Stimulated activated CD8-positive, alpha-beta memory T cell treated with anti-CD3 and anti-CD28 coated beads, Interleukin-2, amount 100 ng/mL, for 1 hour (primary cell): ENCODE results near the gene MVK.

ENCODE experiments used
- DNase-seq, 2 donors: peaks; one replicate each; pipeline ENCODE4 v3.0.0-alpha.2; 2020; ENCODE audit warnings: low read depth in 2 of 2

MVK gene

DNA sequence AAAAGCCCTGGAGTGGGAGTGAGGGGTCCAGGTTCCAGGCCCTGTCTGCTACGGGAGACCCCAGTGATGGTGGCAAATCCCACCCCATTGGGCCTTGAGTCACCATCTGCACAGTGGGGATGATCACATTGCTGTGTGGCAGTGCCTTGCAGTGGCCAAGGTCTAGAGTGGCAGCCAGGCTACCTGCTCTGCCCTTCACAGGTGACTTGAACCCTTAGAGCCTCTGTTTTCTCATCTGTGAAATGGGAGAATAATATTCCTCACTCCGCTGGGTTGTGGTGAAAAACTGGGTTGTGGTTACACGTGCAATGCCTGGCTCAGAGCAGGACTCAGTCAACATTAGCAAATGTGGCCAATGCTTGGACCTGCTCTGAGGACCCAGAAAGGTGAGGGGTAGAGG lies 58.2 kb downstream of the MVK start:
- no peak for DNase-seq

DNA sequence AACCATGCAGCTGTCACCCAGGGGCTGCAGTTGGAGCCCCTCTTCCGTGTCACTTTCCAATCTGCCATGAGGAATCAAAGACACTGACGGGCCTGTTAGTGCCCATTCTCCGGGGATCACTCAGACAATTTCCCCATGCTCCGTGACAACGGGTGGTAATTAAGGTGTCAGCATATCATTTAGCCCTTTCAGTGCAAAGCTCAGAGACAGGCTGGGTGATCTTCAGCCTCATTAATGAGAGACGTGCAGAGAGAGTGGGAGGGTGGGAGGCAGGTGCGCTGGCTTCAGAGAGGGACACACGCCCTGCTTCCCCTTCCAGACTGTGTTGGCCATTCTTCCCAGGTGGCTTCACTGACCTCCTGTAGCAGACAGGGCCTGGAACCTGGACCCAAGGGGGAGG lies 58.7 kb downstream of the MVK start:
- no peak for DNase-seq

DNA sequence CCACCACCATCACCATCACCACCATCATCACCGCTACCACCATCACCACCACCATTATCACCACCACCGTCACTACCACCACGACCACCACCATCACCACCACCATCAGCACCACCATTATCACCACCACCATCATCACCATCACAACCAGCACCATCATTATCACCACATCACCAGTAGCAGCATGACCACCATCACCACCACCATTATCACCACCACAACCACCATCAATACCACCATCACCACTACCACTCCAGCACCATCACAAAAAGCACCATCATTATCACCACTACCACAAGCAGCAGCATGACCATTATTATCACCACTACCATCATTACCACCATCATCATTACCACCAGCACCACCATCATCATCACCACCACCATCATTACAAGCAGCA lies 62.1 kb downstream of the MVK start:
- DNase-seq, result no peak

DNA sequence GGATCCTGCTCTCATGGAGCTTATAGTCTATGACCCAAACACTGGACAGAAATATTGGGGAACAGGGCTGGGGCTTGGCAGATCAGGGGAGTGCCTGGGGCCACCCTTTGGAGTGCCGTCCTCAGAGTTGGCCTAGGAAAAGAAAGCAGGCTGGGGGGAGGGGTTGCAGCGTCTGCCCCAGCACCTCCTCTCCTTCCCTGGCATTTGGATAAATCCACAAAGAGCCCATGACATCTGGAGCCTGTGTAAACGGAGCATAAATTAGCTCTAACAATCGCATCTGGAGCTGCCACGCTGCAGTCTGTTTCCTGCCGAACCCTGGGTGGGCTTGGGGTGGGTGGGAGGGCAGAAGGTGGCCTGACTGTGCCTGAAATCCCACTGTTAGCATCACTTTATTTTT lies 63.8 kb downstream of the MVK start:
- no peak for DNase-seq

GRCh38 chr12:109637996-109638395 lies 64.4 kb downstream of the MVK start:
- DNase-seq, result no peak

DNA sequence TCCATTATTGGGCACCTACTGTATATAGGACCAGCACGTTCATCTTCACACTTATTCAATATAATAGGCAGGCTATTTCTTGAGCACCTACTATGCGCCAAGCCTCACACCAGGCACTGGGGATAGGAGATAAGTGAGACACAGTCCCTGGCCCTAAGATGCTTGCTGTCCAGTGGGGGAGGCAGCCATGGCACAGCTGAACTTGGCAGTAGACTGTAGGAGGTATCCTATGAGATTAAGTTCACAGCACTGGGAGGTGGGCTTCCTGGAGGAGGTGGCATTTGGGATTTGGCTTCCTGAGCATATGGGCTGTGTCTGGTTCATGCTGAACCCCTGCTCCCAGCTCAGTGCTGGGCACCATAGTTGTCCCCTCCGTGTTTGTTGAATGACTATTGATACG lies 65.1 kb downstream of the MVK start:
- DNase-seq, result no peak

- DNase-seq, result no peak
These were observed 65.7 kb downstream of the MVK start for GRCh38 chr12:109639151-109639872.

DNA sequence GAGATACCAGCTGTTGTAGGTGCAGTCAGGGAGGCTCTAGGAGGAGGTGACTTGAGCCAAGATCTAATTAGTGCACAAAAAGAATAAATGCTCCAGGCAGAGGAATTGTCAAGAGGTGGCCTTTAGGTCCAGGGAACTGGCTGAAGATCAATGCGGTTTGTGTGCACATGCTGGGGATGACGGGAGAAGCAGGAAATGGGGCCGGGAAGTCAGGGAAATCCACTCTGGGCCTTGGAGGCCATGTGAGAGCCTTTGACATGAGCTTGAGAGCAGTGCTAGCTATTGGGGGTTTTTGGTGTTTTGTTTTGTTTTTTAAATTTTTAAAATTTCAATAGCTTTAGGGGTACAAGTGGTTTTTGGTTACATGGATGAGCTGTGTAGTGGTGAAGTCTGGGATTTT lies 67.4 kb downstream of the MVK start:
- no peak for DNase-seq

DNA sequence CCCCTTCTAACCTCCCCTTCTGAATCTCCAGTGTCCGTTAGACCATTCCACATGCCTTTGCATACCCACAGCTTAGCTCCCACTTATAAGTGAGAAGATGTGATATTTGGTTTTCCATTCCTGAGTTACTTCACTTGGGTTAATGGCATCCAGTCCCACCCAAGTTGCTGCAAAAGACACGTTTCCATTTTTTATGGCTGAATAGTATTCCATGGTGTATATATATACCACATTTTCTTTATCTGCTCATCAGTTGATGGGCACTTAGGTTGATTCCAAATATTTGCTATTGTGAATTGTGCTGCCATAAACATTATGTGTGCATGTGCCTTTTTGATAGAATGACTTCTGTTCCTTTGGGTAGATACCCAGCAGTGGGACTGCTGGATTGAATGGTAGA lies 67.8 kb downstream of the MVK start:
- no peak for DNase-seq

GRCh38 chr12:109642506-109643132 lies 69.0 kb downstream of the MVK start:
- DNase-seq, result no peak

- no peak for DNase-seq
These were observed 71.6 kb downstream of the MVK start for GRCh38 chr12:109645194-109645593.

DNA sequence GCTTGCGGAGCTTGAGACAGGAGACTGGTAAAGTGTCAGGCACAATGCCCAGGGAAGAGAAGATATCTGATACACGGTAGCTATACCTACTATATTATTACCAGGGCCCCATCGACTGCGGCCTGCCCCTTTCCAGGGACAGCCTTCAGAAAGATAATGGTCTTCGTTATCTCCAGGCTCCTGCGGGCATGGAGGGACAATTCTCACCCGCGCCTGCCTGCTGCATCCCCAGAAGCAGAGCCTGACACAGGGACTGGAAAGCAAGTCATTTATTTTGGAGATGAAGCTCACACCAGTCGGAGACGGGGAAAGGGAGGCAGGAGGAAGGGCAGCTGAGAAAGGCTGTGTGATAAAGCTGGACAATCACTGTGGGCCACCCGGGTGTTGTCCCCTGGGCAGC lies 72.1 kb downstream of the MVK start:
- DNase-seq, result no peak
